GM10266 (cell line): ENCODE data around the gene METTL21C.

Experiments
- DNase-seq: peaks from one replicate; pipeline ENCODE4 v3.0.0; 2012; ENCODE audit errors: extremely low spot score
- TF ChIP-seq, protein P1 (sequence below): IDR thresholded peaks from 2 replicates; pipeline ENCODE4 v1.5.1; 2012; ENCODE audit warnings: mild to moderate bottlenecking, low read depth; ENCODE audit not compliant: control insufficient read depth, insufficient read depth; ENCODE audit errors: missing control alignments

The METTL21C gene

DNA sequence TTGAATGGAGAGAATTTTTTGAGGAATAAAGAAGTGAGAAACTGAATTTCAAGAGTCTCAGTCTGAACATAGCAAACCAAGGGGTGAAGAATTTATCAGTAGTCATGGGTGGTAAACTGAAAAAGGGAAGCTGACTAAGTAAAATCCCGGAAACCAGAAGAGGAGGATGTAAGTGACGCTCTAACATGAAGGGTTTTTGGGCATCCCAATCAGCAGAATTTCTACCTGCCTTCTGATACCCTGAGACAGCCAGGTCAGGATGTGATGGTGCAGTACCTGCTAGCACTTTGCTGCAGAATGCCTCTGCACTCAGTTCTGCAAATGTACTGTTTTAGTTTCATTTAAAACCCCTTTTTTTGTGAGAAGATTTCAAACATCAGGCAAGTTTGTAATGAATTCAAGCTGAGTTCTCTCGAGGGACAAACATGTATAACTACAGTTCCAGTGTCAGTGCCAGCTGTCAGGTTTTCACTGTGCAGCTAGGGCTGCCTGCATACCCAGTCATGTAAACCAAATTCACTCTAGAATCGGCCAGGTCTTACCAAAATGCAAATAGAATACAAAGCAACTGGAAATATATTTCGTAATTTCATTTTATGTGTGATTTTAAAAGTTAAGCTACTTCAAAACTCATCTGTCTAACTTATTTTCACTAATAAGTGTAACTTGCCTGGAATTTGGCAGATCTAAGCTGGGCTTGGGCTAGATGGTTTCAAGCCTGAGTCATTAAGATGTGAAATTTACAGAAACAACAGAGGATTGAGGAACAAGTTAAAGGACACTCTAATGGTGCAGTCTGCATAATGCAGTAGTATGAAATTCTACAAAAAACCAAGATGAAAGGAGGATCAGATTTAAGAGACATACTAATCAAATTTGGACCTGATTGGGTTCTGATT is 13.8 kb downstream of the METTL21C start:
- TF ChIP-seq, protein P1, sequence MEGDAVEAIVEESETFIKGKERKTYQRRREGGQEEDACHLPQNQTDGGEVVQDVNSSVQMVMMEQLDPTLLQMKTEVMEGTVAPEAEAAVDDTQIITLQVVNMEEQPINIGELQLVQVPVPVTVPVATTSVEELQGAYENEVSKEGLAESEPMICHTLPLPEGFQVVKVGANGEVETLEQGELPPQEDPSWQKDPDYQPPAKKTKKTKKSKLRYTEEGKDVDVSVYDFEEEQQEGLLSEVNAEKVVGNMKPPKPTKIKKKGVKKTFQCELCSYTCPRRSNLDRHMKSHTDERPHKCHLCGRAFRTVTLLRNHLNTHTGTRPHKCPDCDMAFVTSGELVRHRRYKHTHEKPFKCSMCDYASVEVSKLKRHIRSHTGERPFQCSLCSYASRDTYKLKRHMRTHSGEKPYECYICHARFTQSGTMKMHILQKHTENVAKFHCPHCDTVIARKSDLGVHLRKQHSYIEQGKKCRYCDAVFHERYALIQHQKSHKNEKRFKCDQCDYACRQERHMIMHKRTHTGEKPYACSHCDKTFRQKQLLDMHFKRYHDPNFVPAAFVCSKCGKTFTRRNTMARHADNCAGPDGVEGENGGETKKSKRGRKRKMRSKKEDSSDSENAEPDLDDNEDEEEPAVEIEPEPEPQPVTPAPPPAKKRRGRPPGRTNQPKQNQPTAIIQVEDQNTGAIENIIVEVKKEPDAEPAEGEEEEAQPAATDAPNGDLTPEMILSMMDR = no peak
- no peak for DNase-seq

DNA sequence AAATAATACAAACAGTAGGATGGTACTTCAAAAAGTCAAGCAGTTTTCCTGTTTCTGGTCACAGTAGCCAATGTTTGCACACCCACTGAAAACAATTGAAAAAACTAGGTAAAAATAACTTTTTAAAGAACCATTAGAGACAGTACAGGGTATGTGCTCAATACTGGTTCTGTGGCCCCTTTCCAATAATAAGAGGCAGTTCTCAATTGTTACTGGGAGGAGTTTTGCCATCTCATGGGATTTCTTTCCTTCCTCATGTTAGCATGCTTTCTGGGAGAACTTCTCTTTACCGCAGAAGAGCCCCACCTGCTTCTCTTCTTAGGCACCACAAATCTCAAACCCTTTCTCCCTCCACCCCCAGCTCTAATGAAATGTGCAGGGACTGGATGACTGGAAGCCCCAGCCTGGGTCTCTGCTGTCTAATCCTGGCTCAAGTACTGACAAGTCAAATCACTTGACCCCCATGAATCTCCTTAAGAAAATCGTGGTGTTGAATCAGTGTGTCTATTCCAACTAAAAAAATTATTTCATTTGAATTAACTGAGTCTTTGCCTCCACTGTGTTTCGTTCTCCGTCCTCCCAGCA is 14.6 kb downstream of the METTL21C start:
- DNase-seq = no peak
- TF ChIP-seq, protein P1 = no peak

DNA sequence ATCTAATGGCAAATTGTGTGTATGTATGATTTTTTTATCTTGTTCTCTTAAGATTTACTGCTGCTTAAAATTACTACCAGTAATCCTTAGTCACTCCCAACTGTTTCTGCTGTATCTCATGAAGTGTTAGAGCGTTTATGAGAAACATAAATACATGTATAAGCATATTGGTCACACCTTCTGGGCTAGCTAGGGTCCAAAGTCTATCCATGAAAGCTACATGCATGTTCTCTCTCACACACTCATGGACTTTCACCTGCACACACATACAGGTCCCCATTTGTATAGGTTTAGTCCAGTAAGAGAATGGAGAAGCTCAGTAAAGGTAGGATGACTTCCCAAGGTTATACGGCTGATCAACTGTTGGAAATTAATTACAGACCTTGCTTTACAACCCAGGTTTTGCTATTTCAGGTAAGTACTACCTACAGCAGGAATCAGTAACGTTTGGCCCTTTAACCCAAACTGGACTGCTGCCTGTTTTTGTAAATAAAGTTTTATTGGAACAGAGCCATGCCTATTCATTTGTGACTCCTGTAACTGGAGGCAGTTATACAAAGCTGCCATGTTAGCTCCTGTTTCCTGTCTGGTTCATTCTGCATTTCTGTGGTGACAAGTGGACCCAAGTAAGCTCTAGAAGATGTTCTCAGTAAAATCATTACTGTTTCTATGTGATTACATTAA is 15.3 kb downstream of the METTL21C start:
- no peak for DNase-seq
- TF ChIP-seq, protein P1 = no peak

DNA sequence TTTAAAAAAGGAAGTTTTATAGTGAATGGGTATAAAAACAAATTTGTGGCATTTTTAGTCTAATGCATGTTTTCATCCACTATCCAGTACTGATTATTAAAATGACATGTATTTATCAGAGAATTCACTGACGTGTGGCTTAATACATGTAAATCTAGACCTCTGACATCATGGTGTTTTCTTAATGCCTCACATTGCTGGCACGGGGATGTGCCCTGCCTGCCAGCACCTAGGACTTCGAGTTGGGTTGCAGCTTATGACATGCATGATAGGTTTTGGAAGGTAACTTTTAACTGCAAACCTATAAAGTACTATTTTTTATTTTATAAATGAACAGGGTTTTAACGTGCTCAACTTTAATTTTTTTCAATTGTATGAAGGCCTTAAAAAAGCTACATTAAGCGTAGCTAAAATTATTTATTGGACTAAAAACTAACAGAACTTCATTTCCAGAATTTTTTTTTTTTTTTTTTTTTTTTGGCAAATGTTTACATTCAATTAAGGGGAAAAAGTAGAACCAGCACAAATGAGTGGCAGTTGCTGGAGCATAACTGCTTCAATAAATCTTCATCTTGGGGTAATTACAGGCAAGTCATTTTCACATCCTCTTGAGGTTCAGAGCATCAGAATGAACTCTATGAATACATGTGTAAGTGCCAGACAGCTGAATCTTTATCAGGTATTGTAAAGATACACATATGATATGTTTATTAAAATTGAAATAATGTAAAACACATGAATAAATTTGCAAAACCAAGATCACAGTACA is 16.3 kb downstream of the METTL21C start:
- DNase-seq = no peak

DNA sequence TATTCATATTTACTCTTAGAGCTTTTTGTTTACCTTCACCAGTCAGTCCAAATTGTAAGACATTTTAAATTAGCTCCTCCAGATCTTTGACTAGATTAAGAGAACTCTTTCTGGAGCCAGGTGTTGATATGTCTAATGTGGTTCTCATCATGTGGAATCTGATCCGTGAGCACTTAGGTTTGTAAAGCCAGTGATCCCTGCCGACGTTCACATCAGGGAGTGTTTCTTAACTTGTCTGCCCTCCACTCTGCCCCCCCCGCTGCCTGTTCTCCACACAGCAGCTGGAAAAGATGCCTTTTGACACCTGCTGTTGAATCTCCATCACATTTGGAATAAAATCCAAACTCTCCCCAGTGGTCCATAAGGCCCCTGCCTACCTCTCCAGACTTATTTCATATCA is 17.7 kb downstream of the METTL21C start:
- TF ChIP-seq, protein P1 = no peak
- DNase-seq = no peak

More for the DNA sequence above, 16.3 kb downstream of the METTL21C start:
- TF ChIP-seq, protein P1 = no peak

DNA sequence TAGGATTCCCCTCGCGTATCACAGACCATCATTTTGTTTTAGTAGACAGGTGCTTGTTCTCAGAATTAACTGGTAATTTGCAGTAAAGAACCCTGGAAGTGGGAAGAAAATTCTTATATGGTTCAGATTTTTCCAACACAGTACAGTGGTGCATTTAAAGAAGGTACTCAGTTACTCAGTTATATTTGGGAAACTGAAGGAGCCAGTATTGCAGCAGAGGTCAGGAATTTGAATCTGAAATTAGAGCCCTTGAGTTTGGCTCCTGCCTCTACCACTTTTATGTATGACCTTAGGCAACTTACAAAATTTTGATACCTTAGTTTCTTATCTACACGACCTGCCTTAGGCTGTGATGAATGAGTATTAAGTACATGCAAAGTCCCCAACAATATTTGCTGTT is 19.7 kb downstream of the METTL21C start:
- TF ChIP-seq, protein P1 = no peak
- no peak for DNase-seq
